GM12864 (cell line): ENCODE measurements around the gene ATG16L2.
A peak's percentile ranks its signal among the peaks of the same experiment; 100 is the strongest.

Source experiments
- DNase-seq: peaks from one replicate; pipeline ENCODE4 v3.0.0-alpha.2; 2011; ENCODE audit warnings: low read depth
- H3K4me3 ChIP-seq: 2 replicates; pipeline ENCODE4 v1.5.1; 2011; ENCODE audit warnings: mild to moderate bottlenecking, low read depth, low read length, control low read depth
- TF ChIP-seq, protein P1 (sequence below): IDR thresholded peaks from 2 replicates; pipeline ENCODE4 v1.5.1; 2011; ENCODE audit warnings: low read depth, mild to moderate bottlenecking, moderate library complexity, low read length, control low read depth, inconsistent platforms; ENCODE audit errors: missing control alignments

Gene ATG16L2

DNA sequence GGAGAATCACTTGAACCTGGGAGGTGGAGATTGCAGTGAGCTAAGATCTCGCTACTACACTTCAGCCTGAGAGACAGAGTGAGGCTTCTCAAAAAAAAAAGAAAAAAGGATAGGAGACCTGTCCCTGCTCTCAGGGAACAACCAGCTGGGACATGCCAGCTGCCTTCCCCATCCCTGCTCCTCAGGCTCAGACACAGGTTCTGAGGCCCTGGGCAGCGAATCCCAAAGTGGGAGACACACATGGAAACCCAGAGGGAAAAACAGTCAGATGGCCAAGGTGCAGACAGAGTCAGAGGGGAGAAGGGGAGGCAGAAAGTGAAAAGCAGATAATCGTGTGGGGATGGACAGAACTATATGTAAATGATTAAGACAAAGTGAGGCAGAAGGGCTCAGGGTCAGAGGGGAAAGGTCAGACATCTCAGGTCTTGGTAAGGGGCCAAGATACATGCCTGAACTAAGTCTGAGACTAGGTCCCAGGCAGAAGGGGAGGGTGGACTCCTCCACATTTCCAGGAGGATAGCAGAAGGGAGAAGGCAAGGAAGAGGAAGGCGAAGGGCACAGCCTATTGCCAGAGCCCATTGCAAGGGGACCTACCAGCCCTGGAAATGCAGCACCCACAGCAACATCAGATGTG lies 34.6 kb upstream of the ATG16L2 start:
- no peak overlapping the region for H3K4me3 ChIP-seq
- DNase-seq = no peak
- TF ChIP-seq, protein P1, sequence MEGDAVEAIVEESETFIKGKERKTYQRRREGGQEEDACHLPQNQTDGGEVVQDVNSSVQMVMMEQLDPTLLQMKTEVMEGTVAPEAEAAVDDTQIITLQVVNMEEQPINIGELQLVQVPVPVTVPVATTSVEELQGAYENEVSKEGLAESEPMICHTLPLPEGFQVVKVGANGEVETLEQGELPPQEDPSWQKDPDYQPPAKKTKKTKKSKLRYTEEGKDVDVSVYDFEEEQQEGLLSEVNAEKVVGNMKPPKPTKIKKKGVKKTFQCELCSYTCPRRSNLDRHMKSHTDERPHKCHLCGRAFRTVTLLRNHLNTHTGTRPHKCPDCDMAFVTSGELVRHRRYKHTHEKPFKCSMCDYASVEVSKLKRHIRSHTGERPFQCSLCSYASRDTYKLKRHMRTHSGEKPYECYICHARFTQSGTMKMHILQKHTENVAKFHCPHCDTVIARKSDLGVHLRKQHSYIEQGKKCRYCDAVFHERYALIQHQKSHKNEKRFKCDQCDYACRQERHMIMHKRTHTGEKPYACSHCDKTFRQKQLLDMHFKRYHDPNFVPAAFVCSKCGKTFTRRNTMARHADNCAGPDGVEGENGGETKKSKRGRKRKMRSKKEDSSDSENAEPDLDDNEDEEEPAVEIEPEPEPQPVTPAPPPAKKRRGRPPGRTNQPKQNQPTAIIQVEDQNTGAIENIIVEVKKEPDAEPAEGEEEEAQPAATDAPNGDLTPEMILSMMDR = no peak

DNA sequence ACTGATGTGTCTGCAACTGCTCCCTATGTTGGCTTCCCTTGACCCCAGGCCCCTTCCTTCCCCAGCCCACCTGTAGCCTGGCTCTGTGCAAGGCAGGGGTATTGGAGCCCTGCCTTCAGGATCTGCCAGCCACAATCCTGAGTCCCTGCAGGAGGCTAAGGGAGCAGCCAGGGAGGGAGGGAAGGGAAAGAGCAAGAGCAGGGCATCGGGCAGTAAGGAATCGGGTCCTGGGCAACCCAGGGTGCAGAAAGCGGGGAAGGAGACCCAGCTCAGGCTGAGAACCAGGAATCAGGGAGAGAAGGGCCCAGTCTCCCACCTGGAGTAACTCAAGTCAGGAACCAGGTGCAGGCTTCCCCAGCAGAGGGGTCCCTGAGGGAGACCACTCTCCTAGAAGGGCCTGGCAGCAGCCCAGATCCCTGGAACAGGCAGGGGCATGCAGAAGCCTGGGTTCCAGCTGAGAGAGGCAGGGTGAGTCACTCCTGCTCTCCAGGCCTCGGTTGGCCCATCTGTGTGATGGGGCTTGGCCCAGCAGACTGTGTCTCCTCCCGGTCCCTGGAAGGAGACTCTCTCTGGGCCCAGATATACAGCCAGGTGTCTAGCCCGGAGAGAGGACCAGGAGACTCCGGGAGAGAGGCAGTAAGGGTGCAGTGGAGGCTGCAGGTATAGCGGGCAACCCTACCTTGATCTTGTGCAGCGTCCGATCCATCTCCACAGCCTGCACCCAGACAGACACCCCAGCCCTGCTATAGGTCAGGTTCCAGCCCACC lies 33.7 kb upstream of the ATG16L2 start:
- no peak for DNase-seq
- TF ChIP-seq, protein P1 = no peak
- no peak overlapping the region; the same call in 1 of the 2 replicates for H3K4me3 ChIP-seq

- no peak for DNase-seq
- peak overlapping the region; percentile 52 for H3K4me3 ChIP-seq
- TF ChIP-seq, protein P1 = no peak
Measured at GRCh38 chr11:72781063-72781312, 33.2 kb upstream of the ATG16L2 start.

DNA sequence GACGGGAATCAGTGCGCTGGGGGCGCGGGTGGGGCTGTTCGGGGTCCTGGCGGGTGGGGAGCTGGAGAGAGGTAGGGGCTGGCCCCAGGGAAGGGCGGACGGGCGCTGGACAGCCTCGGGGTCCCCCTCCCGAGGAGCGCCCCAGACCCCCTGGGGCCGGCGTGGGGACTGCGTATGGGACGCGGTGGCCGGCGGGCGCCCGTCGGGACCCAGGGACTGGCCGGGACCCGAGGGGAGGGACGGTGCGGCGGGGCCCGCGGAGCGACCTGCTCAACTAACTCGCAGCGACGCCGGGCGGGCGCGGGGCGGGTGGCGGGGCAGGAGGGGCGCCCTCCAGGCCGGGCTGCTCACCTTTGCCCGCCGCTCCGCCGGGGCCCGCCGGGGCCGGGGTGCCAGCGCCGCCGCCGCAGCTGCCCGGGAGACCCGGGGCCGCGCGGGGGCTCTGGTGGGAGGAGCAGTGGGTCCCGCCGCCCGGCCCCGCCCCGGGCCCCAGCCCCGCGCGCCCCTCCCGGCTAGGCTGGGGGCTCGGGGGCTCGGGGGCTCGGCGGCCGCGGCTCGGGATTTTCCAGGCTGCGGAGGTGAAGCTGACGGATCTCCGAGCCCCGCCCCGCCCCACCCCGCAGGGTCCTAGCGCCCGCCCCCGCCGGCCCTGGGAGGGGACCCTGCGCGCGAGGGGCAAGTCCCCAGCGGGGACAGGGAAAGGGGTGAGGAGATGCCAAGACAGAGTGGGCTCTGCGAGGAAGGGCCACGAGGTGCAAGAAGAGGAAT lies 32.7 kb upstream of the ATG16L2 start:
- peak overlapping the region; percentile 52 for H3K4me3 ChIP-seq

GRCh38 chr11:72782081-72782920 lies 31.9 kb upstream of the ATG16L2 start:
- TF ChIP-seq, protein P1 = no peak
- peak overlapping the region; percentile 52 for H3K4me3 ChIP-seq
- DNase-seq = no peak

More for the DNA sequence above, 32.7 kb upstream of the ATG16L2 start:
- DNase-seq = no peak
- TF ChIP-seq, protein P1 = no peak

GRCh38 chr11:72783144-72783905 lies 30.9 kb upstream of the ATG16L2 start:
- TF ChIP-seq, protein P1 = no peak
- no peak overlapping the region for H3K4me3 ChIP-seq
- no peak for DNase-seq
